Ovary (tissue), 3 donors: Measurements from ENCODE around the gene CEACAM16.

Experiments used
- EP300 ChIP-seq: sonication (generic); formaldehyde crosslinking; IDR thresholded peaks from one replicate; pipeline ENCODE4 v1.6.1; 2017; ENCODE audit warnings: antibody characterized with exemption
- POLR2A ChIP-seq: fragments of 450-650 bp; IDR thresholded peaks from one replicate; pipeline ENCODE4 v1.6.1; 2017; ENCODE audit warnings: antibody characterized with exemption, mild to moderate bottlenecking, moderate library complexity
- TF ChIP-seq, protein P1 (sequence below), 3 donors: fragments of 450-650 bp in 2 of 3; fragments of 200-600 bp in 1 of 3; IDR thresholded peaks; one replicate each; pipeline versions ENCODE4 v1.5.1 to v1.8.0; 2016 to 2022; ENCODE audit warnings: antibody characterized with exemption in 3 of 3, mild to moderate bottlenecking in 1 of 3
- donor health status: DM: no; HTN: no; CAD: no.

GRCh38 chr19:44707794-44708193, 8.8 kb downstream of the CEACAM16 start:
- TF ChIP-seq, protein P1, sequence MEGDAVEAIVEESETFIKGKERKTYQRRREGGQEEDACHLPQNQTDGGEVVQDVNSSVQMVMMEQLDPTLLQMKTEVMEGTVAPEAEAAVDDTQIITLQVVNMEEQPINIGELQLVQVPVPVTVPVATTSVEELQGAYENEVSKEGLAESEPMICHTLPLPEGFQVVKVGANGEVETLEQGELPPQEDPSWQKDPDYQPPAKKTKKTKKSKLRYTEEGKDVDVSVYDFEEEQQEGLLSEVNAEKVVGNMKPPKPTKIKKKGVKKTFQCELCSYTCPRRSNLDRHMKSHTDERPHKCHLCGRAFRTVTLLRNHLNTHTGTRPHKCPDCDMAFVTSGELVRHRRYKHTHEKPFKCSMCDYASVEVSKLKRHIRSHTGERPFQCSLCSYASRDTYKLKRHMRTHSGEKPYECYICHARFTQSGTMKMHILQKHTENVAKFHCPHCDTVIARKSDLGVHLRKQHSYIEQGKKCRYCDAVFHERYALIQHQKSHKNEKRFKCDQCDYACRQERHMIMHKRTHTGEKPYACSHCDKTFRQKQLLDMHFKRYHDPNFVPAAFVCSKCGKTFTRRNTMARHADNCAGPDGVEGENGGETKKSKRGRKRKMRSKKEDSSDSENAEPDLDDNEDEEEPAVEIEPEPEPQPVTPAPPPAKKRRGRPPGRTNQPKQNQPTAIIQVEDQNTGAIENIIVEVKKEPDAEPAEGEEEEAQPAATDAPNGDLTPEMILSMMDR (IDR thresholded peaks at IDR 0.05) = no peak
- TF ChIP-seq POLR2A = no peak
- TF ChIP-seq EP300 = no peak
